Measurements from ENCODE around the gene PDCD1. TPM values are rescaled to one million over a fixed set of nuclear protein-coding genes. Genes with fewer than 3 reads are reported as not detected.

PDCD1 gene
- total and polyA plus RNA-seq, 10 of the 15 experiments (the other 5 are each of a cell fraction or from before 2014, with no cell fraction given), result 0.62 to 6.4 (median 2.9) TPM; not detected in 2

- Histone ChIP-seq H3K4me3 (no peak overlapping the region), H2AFZ (ENCODE audit: control insufficient read depth, low read depth, low read length) (no peak overlapping the region), H3K9ac (ENCODE audit: control insufficient read depth, insufficient read depth, low read length) (no peak overlapping the region), H3K9me3 (replicated peaks; ENCODE audit: control insufficient read depth, insufficient read depth, low read length) (no peaks in the 10 kb centered on the region), H3K27ac (ENCODE audit: control insufficient read depth, insufficient read depth) (no peak overlapping the region), H3K4me2 (ENCODE audit: control insufficient read depth, insufficient read depth) (no peak overlapping the region), H3K27me3 (replicated peaks in 1 of 2; ENCODE audit: control insufficient read depth in 2 of 2, insufficient read depth in 2 of 2, low read length in 1 of 2) (no peaks in the 10 kb centered on the region), H3K79me2 (ENCODE audit: control insufficient read depth, insufficient read depth, low read length) (no peaks in the 10 kb centered on the region), H3K36me3 (ENCODE audit: control insufficient read depth in 2 of 2, insufficient read depth in 2 of 2, low read length in 1 of 2) (no peaks in the 10 kb centered on the region), H4K20me1 (ENCODE audit: control insufficient read depth, insufficient read depth) (no peaks in the 10 kb centered on the region), H3K4me1 (ENCODE audit: control insufficient read depth, insufficient read depth, low read length) (peaks cover 7% of the 10 kb centered on the region; the same call in 1 of the 2 replicates)
- no TSS peak for BruUV-seq (replicated peaks)
- intact Hi-C loops (cut with micrococcal nuclease; ENCODE audit: unreplicated experiment), result no loop called here
- FAIRE-seq, result no peak
- ChIA-PET SMC1A (ENCODE audit: uncharacterized antibody, unreplicated experiment) (no interaction called here), RAD21 (ENCODE audit: unreplicated experiment) (interaction anchor here (1.3 kb wide), 1 partner anchor 78 kb away, joined by 3 read pairs; no protein-coding TSS in a partner anchor), POLR2A (no interaction called here), CTCF (no interaction called here)
- in situ Hi-C loops (cut with MboI), result no loop called here
- 42% methylated on average over 28 of the region's 28 CpGs for WGBS (ENCODE audit: insufficient coverage, insufficient replicate concordance, low lambda C conversion rate, missing lambda C conversion rate)
- DNase-seq (ENCODE audit: low read depth, low spot score), result no peak
- peak; percentile 28 for ATAC-seq
- no peak for TF ChIP-seq ATF3 (IDR thresholded peaks at IDR 0.05; ENCODE audit: borderline replicate concordance, extremely low read depth, low read depth, low read length)
- TF ChIP-seq SIX5 (IDR thresholded peaks at IDR 0.05; ENCODE audit: low read depth, low read length, severe bottlenecking), result no peak
- TF ChIP-seq KLF5 (IDR thresholded peaks at IDR 0.05; ENCODE audit: partially characterized antibody), result no peak
- TF ChIP-seq MTA2 (IDR thresholded peaks at IDR 0.05; ENCODE audit: low read depth), result no peak
- TF ChIP-seq USF1 (IDR thresholded peaks at IDR 0.05; ENCODE audit: borderline replicate concordance, extremely low read length, insufficient read depth, low read depth, low read length), result peak; percentile 34
- peak; percentile 81 for TF ChIP-seq RAD51 (IDR thresholded peaks at IDR 0.05)
Observed at GRCh38 chr2:241810307-241811200, 48.1 kb downstream of the PDCD1 start.
